Measurements from ENCODE around the gene SLC25A30.

DNA sequence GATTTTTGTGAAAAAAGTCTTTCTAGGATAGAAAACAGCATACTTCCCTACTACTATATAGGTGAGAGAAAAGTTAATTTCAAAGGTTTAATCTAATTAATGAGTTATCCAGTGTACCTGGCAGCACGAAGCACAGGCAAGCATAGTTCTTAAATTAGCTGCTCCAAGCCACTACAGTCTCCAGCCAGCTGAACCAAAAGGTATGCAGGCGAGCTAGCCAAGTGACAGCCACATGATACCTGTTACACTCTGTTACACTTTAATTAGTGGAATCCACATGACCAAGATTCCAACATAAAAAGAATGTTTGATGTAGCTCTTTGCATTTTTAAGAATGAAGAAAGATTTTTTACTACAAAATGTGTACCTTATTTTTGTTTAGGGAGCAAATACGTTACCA lies 15.5 kb downstream of the SLC25A30 start:
- TF ChIP-seq, protein P1, sequence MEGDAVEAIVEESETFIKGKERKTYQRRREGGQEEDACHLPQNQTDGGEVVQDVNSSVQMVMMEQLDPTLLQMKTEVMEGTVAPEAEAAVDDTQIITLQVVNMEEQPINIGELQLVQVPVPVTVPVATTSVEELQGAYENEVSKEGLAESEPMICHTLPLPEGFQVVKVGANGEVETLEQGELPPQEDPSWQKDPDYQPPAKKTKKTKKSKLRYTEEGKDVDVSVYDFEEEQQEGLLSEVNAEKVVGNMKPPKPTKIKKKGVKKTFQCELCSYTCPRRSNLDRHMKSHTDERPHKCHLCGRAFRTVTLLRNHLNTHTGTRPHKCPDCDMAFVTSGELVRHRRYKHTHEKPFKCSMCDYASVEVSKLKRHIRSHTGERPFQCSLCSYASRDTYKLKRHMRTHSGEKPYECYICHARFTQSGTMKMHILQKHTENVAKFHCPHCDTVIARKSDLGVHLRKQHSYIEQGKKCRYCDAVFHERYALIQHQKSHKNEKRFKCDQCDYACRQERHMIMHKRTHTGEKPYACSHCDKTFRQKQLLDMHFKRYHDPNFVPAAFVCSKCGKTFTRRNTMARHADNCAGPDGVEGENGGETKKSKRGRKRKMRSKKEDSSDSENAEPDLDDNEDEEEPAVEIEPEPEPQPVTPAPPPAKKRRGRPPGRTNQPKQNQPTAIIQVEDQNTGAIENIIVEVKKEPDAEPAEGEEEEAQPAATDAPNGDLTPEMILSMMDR (IDR thresholded peaks at IDR 0.05; ENCODE audit: low read depth, low read length): no peak
- no peak for TF ChIP-seq MYC (IDR thresholded peaks at IDR 0.05; ENCODE audit: low read depth, low read length)
- TF ChIP-seq POLR2A (IDR thresholded peaks at IDR 0.05; ENCODE audit: extremely low read depth, insufficient read length): no peak
- TF ChIP-seq, protein P2, sequence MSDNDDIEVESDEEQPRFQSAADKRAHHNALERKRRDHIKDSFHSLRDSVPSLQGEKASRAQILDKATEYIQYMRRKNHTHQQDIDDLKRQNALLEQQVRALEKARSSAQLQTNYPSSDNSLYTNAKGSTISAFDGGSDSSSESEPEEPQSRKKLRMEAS (IDR thresholded peaks at IDR 0.05; ENCODE audit: low read depth, low read length): no peak

All from NB4 (cell line).